NCI-H748 treated with DMSO at 0.1 percent for 48 hours (cell line): ENCODE measurements around the gene FER.
"Not testable (repeated sequence)": the region's sequence is repeated elsewhere in the genome, so short reads cannot be mapped to it uniquely, and the experiment has no call there.

Source experiments
- DNase-seq: peaks from one replicate; lab custom pipeline; 2025; lab: John Stamatoyannopoulos, UW

Gene FER

GRCh38 chr5:109038209-109038840 is 290.6 kb downstream of the FER start:
- DNase-seq: no peak

DNA sequence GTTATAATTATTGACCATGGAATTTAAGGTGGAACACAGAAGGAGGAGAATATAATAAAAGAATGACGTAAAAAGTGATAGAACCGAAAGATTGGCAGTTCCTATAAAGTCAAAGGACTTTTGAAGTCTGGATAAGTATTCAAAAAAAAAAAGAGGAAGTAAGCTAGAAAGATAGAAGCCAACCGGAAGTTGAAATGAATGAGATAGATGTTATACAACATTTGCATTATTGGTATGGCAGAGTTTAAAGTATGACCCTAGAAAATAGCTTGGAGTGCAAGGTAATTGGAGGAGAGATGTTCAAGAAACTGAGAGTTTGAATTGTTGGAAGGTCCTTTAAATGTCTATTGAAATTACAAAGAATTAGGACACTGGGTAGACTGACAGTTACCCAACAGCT is 293.6 kb downstream of the FER start:
- no peak for DNase-seq

GRCh38 chr5:109045710-109046109 is 298.0 kb downstream of the FER start:
- no peak for DNase-seq

DNA sequence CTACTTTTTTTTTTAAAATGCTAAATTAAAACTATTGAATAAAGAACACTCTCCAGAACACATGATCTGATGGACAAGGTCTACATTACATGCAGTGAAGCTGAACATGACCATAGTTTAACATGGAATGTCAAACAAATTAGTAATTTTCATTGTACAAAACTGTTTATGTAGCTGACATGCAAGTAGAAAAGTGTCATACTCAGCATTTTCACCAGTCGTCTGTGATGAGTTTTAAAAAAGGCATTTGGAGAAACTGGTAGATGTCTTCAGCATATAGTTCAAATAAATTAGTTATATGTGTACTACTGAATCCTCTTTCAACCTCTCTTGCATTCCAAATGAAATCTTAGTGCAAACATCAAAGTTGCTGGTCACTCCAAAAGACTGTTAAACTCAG is 301.9 kb downstream of the FER start:
- no peak for DNase-seq

DNA sequence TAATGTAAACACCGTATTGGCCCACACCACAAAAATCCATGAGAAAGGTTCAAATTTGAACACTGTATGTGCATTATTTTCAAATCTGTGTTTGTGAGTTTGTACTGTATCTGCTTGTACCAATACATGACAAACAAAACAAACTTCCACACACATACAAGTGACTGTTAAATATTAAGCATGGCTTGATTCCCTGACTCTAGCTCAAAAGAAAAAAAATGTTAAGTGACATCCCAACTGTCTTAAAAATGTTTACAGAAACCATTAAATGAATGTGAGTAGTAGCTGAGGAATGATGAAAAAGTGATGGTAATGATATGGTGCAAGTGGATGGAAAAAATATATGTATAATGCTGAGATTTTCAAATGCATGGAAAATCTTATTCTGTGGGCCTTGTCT is 302.6 kb downstream of the FER start:
- DNase-seq: not testable (repeated sequence)

GRCh38 chr5:109052216-109052615 is 304.5 kb downstream of the FER start:
- not testable (repeated sequence) for DNase-seq

DNA sequence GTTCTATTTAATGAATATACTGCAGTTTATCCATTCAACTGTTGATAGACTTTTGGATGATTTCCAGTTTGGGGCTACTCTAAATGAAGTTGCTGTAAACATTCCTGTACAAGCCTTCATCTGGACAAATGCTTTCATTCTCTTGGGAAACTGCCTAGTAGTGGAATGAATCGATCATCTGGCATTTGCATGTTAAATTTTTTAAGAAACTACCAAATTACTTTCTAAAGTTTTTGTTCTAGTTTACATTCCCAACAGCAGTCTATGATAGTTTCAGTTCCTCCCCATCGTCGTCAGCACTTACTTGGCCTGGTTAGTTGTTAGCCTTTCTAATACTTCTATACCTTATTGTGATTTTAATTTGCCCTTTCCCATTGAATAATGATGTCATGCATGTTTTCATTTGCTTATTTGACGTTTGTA is 306.3 kb downstream of the FER start:
- no peak for DNase-seq

GRCh38 chr5:109060378-109061025 is 312.8 kb downstream of the FER start:
- no peak for DNase-seq

GRCh38 chr5:109062664-109063063 is 315.0 kb downstream of the FER start:
- DNase-seq: no peak

GRCh38 chr5:109063223-109063622 is 315.5 kb downstream of the FER start:
- DNase-seq: no peak

GRCh38 chr5:109076741-109077140 is 329.0 kb downstream of the FER start:
- DNase-seq: no peak

- no peak for DNase-seq
These were observed 330.8 kb downstream of the FER start for GRCh38 chr5:109078448-109078847.

DNA sequence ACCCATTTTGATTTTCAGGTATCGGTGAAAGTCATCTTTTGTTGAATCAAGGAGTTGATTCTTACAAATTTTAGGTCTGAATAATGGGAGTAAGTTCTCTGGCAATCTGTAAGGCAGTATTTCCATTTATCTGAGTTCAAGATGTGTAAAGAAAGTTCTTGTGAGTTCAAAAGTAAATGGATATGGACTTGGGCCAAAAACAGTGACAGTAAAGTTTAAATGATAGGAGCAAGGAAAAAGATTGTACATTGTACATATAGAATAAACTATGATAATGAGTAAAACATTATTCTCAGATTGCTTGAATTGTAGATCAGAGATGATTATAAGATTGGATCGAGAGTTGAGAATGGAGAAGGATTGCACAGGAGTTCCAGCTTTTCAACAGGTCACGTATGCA is 332.8 kb downstream of the FER start:
- no peak for DNase-seq

- DNase-seq: no peak
These were observed 333.2 kb downstream of the FER start for GRCh38 chr5:109080896-109081295.

DNA sequence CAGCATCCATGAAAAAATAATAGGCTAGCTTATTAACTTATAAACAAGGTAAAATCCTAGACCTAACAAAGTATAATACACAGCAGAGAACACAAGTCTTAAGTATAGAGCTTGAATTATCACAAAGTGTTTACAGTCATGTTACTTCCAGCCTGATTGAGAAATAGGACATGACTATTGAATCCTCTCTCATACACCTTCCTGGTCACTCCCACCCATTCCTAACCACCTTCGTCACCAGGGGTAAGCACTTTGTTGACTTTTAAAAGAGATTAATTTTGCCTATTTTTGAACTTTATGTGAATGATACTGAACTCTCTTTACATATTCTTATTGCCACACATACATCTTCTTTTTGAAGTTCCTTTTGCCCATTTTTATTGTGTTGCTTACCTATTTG is 336.2 kb downstream of the FER start:
- no peak for DNase-seq

GRCh38 chr5:109089191-109089590 is 341.5 kb downstream of the FER start:
- no peak for DNase-seq

DNA sequence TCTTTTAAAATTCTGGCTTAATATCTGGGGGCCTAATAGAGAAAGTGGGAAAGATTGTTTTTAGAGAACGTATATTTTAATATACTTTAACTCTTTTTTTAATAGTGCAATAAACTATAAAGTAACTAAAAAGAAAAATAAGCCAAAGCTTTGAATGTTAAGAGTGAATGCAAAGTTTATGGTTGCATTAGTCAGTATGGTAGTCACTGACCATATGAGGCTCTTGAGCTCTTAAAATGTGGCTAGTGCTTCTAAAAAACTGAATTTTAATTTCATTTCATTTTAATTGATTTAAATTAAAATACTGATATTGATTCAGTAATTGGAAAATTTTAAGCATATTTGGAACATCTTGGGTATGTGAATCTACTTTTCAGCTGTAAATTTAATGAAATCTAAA is 351.4 kb downstream of the FER start:
- no peak for DNase-seq

DNA sequence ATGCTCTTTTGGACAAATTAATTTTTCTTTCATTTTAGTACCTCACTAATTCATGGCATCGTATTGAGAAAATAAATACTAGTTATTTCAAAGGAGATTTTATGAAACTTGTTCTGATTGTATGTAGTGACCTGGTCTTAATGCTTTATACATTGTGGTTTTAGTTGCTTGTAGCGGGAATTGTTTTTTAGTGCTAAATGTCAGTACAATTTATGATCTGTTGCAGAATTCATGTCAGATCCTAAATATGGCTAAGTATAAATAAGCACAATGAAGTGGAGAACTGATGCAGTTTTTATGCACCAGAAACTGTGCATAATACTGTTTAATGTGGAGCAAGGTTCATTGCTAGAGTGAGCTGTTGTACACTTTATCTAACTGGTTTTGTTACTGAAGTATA is 353.3 kb downstream of the FER start:
- DNase-seq: no peak

DNA sequence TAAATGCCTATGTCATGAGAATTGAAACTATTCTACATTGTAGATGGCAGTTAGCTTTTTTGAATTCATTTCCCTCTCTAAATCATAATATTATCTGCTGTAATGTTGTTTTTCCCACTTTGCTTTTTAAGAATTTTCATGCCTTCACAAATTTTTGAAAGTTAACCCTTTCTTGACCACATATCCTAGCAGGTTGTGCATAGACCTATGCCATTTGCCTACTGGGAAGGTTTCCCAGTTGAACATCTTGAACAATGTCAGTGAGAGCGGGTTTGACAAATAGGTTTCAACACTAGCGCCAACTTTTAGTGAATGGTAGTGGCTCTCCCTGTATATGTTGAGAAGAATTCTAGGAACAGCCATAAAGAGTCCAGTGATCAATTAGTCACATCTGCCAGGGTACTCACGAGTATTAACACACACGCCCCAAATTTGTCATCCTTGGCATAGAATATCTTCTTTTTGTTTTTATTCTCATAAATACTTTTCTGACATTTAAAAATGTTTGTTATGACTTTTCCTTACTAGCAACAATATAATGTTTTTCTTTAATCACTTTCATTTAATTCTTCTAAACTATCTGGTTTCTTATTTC is 354.5 kb downstream of the FER start:
- no peak for DNase-seq

DNA sequence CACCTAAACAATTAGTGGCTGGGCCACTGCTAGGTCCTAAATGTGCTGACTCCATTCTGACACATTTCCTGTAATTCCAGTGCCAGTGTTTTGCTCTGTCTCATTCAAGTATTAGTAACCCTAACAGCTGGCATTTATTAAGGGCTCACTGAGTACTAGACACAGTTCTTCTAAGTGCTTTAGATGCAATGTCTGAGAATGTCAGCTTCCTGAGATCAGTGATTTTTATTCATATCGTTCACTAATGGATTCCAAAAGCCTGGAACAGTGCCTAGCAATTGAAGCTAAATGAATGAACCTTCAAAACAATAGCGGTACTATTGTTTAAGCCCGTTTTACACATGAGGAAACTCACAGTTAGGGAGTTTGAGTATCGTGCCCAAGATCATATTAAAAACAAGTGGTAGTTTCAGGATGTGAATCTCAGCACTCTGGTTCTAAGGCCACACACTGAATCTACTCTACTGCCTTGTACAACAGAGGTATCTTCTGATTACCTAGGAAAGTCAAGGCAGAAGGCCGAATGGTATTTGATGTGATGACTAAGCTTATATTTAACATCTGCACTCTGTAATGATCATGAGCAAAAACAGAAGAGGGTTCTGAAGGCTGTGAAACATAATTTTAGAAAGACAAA is 358.1 kb downstream of the FER start:
- no peak for DNase-seq

DNA sequence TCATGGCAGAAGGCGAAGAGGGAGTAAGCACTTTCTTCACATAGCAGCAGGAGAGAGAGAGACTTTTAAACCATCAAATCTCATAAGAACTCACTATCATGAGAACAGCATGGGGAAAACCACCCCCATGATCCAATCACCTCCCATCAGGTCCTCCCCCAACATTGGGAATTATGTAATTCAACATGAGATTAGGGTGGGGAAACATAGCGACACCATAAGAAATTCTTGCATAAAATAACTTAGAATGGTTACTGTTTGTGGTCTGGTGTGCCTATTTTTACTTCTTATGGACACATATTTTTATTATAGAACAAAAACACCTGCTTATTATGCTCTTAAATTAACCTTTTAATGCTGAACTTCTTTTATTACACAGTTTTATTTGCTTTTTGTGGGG is 364.0 kb downstream of the FER start:
- DNase-seq: no peak

GRCh38 chr5:109113608-109114007 is 365.9 kb downstream of the FER start:
- no peak for DNase-seq

- DNase-seq: no peak
These were observed 373.5 kb downstream of the FER start for GRCh38 chr5:109121225-109121624.
